Measurements from ENCODE around the gene DEFB131A.
"Not testable (repeated sequence)": the region's sequence is repeated elsewhere in the genome, so short reads cannot be mapped to it uniquely, and the experiment has no call there.

DNA sequence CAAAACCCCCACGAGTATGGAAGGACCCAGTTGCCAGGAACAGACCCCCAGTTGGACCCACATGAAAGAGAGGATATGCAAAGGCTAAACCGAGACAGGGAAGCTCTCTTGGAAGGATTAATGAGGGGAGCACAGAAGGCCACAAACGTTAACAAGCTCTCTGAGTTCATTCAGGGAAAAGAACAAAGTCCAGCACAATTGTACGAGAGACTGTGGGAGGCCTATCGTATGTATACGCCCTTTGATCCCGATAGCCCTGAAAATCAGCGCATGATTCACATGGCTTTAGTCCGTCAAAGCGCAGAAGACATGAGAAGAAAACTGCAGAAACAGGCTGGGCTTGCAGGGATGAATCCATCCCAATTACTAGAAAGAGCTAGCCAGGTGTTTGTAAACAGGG is 8.0 kb downstream of the DEFB131A start:
- not testable (repeated sequence) for TF ChIP-seq POLR2AphosphoS5 (IDR thresholded peaks at IDR 0.05; ENCODE audit: low read depth)
- TF ChIP-seq, protein P1, sequence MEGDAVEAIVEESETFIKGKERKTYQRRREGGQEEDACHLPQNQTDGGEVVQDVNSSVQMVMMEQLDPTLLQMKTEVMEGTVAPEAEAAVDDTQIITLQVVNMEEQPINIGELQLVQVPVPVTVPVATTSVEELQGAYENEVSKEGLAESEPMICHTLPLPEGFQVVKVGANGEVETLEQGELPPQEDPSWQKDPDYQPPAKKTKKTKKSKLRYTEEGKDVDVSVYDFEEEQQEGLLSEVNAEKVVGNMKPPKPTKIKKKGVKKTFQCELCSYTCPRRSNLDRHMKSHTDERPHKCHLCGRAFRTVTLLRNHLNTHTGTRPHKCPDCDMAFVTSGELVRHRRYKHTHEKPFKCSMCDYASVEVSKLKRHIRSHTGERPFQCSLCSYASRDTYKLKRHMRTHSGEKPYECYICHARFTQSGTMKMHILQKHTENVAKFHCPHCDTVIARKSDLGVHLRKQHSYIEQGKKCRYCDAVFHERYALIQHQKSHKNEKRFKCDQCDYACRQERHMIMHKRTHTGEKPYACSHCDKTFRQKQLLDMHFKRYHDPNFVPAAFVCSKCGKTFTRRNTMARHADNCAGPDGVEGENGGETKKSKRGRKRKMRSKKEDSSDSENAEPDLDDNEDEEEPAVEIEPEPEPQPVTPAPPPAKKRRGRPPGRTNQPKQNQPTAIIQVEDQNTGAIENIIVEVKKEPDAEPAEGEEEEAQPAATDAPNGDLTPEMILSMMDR (IDR thresholded peaks at IDR 0.05; ENCODE audit: insufficient read depth, low read length), result not testable (repeated sequence)
- TF ChIP-seq, protein P2, sequence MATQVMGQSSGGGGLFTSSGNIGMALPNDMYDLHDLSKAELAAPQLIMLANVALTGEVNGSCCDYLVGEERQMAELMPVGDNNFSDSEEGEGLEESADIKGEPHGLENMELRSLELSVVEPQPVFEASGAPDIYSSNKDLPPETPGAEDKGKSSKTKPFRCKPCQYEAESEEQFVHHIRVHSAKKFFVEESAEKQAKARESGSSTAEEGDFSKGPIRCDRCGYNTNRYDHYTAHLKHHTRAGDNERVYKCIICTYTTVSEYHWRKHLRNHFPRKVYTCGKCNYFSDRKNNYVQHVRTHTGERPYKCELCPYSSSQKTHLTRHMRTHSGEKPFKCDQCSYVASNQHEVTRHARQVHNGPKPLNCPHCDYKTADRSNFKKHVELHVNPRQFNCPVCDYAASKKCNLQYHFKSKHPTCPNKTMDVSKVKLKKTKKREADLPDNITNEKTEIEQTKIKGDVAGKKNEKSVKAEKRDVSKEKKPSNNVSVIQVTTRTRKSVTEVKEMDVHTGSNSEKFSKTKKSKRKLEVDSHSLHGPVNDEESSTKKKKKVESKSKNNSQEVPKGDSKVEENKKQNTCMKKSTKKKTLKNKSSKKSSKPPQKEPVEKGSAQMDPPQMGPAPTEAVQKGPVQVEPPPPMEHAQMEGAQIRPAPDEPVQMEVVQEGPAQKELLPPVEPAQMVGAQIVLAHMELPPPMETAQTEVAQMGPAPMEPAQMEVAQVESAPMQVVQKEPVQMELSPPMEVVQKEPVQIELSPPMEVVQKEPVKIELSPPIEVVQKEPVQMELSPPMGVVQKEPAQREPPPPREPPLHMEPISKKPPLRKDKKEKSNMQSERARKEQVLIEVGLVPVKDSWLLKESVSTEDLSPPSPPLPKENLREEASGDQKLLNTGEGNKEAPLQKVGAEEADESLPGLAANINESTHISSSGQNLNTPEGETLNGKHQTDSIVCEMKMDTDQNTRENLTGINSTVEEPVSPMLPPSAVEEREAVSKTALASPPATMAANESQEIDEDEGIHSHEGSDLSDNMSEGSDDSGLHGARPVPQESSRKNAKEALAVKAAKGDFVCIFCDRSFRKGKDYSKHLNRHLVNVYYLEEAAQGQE (IDR thresholded peaks at IDR 0.05; ENCODE audit: insufficient replicate concordance, low read depth), result not testable (repeated sequence)

Measured in HL-60 (cell line).